HUES6 (cell line): ENCODE results near the gene TNN.
A peak's percentile ranks its signal among the peaks of the same experiment; 100 is the strongest.

Experiments used
- H3K27ac ChIP-seq: 2 replicates; pipeline ENCODE4 v1.7.0; 2013; ENCODE audit warnings: low read depth, mild to moderate bottlenecking, low read length, inconsistent platforms
- H3K27me3 ChIP-seq: 2 replicates; pipeline ENCODE4 v1.6.1; 2013; ENCODE audit warnings: low read length; ENCODE audit not compliant: control insufficient read depth, insufficient read depth
- H3K36me3 ChIP-seq: 2 replicates; pipeline ENCODE4 v1.6.1; 2013; ENCODE audit warnings: low read length; ENCODE audit not compliant: control insufficient read depth, insufficient read depth
- H3K4me1 ChIP-seq: 2 replicates; pipeline ENCODE4 v1.6.1; 2013; ENCODE audit warnings: low read length; ENCODE audit not compliant: control insufficient read depth, insufficient read depth
- H3K4me3 ChIP-seq: 2 replicates; pipeline ENCODE4 v1.5.1; 2013; ENCODE audit warnings: low read depth, low read length
- H3K9ac ChIP-seq: one replicate; pipeline ENCODE4 v1.6.1; 2013; ENCODE audit warnings: mild to moderate bottlenecking, low read length
- H3K9me3 ChIP-seq: 2 replicates; pipeline ENCODE4 v1.6.1; 2013; ENCODE audit warnings: low read depth, low read length; ENCODE audit not compliant: control insufficient read depth, insufficient read depth

TNN gene

GRCh38 chr1:175176246-175176645 is 108.6 kb downstream of the TNN start:
- H3K4me1 ChIP-seq: no peaks in the 10 kb centered on the region
- H3K4me3 ChIP-seq: no peak overlapping the region
- no peak overlapping the region for H3K9ac ChIP-seq
- H3K27me3 ChIP-seq: no peaks in the 10 kb centered on the region
- no peaks in the 10 kb centered on the region for H3K36me3 ChIP-seq
- H3K27ac ChIP-seq: no peak overlapping the region
- no peaks in the 10 kb centered on the region for H3K9me3 ChIP-seq

- Histone ChIP-seq H3K9me3 (no peaks in the 10 kb centered on the region), H3K4me3 (no peak overlapping the region), H3K4me1 (no peaks in the 10 kb centered on the region), H3K36me3 (no peaks in the 10 kb centered on the region), H3K27me3 (no peaks in the 10 kb centered on the region), H3K27ac (no peak overlapping the region), H3K9ac (no peak overlapping the region)
Observed at GRCh38 chr1:175178056-175178455, 110.4 kb downstream of the TNN start.

GRCh38 chr1:175178456-175178855 is 110.8 kb downstream of the TNN start:
- H3K4me3 ChIP-seq: no peak overlapping the region
- H3K36me3 ChIP-seq: no peaks in the 10 kb centered on the region
- 0 out of 2 replicates have a peak, but pooled peaks cover 2% of the 10 kb centered on the region for H3K4me1 ChIP-seq
- H3K27me3 ChIP-seq: no peaks in the 10 kb centered on the region
- no peak overlapping the region for H3K9ac ChIP-seq
- H3K27ac ChIP-seq: no peak overlapping the region
- no peaks in the 10 kb centered on the region for H3K9me3 ChIP-seq

DNA sequence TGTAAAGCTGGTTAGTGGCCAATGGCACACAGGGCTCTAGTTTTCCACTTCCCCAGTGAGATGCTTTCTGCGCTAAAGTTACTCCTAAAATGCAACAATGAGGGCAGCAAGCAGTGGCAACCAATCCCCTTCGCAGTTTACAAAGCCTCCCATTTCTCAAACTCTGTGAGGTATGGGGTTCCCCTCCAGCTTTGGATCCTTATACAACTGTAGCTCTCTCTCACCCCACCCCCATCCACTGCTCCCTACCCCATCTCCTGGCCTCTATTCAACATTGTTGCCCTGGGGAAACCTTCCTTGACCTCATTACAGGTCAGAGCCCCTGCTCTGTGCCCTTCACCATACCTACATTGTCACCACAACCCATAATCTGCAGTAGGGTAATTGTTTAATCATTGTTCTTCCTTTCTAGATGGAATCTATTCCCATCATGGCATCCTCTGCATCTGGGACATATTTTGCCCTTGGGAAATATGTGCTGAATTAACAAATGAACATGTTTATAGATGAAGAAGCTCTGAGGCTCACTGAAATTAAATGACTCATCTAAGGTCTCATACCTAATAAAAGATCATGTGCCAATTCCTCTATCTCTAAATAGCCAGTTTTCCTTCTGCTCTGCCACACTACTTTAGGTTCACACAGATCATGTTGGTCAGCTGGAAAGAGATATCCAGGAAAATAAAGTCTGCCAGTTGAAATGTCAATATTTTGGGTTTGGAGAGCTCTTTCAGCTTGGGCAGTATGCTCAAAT is 112.4 kb downstream of the TNN start:
- H3K27me3 ChIP-seq: no peaks in the 10 kb centered on the region

GRCh38 chr1:175182201-175182746 is 114.6 kb downstream of the TNN start:
- no peak overlapping the region for H3K4me3 ChIP-seq
- H3K9ac ChIP-seq: no peak overlapping the region
- no peaks in the 10 kb centered on the region for H3K9me3 ChIP-seq
- H3K27me3 ChIP-seq: no peaks in the 10 kb centered on the region
- no peaks in the 10 kb centered on the region for H3K36me3 ChIP-seq
- 0 out of 2 replicates have a peak, but pooled peaks cover 4% of the 10 kb centered on the region for H3K4me1 ChIP-seq
- H3K27ac ChIP-seq: no peak overlapping the region

More for the DNA sequence above, 112.4 kb downstream of the TNN start:
- H3K9ac ChIP-seq: no peak overlapping the region
- no peaks in the 10 kb centered on the region for H3K9me3 ChIP-seq
- no peak overlapping the region for H3K27ac ChIP-seq
- H3K36me3 ChIP-seq: no peaks in the 10 kb centered on the region
- no peak overlapping the region for H3K4me3 ChIP-seq
- 0 out of 2 replicates have a peak, but pooled peaks cover 4% of the 10 kb centered on the region for H3K4me1 ChIP-seq

- Histone ChIP-seq H3K36me3 (no peaks in the 10 kb centered on the region), H3K4me1 (0 out of 2 replicates have a peak, but pooled peaks cover 4% of the 10 kb centered on the region), H3K9me3 (no peaks in the 10 kb centered on the region), H3K27ac (no peak overlapping the region), H3K4me3 (no peak overlapping the region), H3K9ac (no peak overlapping the region), H3K27me3 (no peaks in the 10 kb centered on the region)
Observed at GRCh38 chr1:175183586-175183985, 116.0 kb downstream of the TNN start.

GRCh38 chr1:175185903-175186302 is 118.3 kb downstream of the TNN start:
- Histone ChIP-seq H3K27me3 (peaks cover 8% of the 10 kb centered on the region), H3K4me3 (no peak overlapping the region), H3K9me3 (no peaks in the 10 kb centered on the region), H3K27ac (no peak overlapping the region), H3K9ac (no peak overlapping the region), H3K4me1 (0 out of 2 replicates have a peak, but pooled peaks cover 4% of the 10 kb centered on the region), H3K36me3 (no peaks in the 10 kb centered on the region)

DNA sequence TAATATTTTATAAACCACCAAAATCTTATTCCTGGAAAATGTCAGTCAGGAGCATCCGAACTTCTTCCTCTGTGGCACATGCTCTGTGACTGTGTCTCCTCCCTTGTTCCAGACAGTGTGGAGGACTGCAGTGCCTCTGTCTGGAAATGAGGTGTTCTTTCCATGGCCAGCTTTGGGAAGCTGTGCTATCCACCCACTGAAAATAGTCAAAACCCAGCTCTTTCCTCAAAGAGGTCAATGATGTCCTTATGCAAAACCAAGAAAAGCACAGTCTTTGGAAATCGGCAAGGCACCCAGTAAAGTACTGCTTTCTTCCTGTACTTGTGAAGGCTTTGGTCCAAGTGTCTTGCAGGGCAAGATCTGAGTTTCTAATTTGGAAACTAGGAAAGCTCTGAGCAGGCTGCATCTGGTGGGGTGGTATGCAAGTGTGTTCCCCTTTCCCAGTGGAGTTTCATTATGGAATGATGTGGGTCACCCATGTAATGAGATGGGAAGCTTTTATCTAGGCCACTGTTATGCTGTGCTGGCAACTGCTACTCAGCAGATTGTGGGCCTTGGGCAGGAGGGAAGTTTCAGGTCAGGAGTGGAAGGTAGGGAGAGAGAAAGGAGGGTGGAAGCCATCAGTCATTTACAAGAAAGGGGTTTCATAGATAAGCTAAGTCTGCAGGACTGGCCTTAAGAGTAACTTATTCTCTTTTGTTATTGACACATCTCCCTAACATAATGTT is 119.0 kb downstream of the TNN start:
- Histone ChIP-seq H3K9ac (no peak overlapping the region), H3K4me3 (no peak overlapping the region), H3K27ac (no peak overlapping the region), H3K36me3 (no peaks in the 10 kb centered on the region), H3K4me1 (peaks cover 7% of the 10 kb centered on the region; the same call in 1 of the 2 replicates), H3K27me3 (peaks cover 15% of the 10 kb centered on the region), H3K9me3 (no peaks in the 10 kb centered on the region)

DNA sequence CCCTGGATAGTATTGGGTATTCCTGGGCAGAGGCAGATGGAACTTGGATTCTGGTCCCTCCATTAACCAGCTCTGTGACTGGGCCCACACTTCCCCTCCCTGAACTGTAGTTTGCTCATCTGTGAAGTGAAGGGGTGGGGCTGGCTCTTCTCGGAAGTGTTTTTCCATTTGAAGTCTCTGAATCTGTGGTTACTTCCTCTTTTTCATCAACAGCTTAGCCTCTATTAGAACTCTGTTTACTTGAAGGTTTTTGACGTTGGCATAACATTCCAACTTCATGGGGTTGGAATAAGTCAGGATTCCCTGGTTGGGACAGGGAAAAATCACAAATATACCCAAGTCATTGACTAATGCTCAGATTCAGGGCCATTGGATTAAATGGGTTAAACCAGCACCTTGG is 121.3 kb downstream of the TNN start:
- H3K9me3 ChIP-seq: no peaks in the 10 kb centered on the region
- H3K9ac ChIP-seq: no peak overlapping the region
- H3K4me1 ChIP-seq: peaks cover 6% of the 10 kb centered on the region
- no peak overlapping the region for H3K27ac ChIP-seq
- H3K4me3 ChIP-seq: no peak overlapping the region
- no peaks in the 10 kb centered on the region for H3K36me3 ChIP-seq
- peaks cover 33% of the 10 kb centered on the region for H3K27me3 ChIP-seq

GRCh38 chr1:175191659-175192058 is 124.0 kb downstream of the TNN start:
- H3K4me1 ChIP-seq: peaks cover 6% of the 10 kb centered on the region

DNA sequence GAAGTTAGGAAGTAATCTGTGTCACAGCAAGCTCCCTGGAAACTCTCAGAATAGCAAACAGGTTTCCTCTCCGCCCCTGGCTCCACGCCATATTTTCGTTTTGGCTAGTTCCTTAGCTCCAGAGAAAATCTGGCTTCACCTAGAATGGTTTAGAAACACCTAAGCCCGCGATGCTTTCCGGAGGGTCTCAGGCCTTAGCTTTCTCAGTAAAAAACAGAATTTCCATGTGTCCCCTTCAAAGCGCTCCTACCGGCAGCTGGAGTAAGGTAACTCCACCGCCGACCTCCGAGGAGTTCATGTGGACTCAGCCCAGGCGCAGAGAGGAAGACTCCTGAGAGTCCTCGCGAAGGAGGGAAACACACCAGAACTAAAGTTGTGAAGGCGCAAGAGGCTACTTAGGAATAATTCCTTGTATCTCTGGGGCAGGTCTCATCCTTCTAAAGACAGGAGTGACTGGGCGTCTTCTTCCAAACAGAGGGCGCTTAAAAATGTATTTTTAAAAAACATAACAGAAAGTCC is 124.5 kb downstream of the TNN start:
- peak overlapping the region; percentile 89 for H3K4me3 ChIP-seq
- H3K27ac ChIP-seq: no peak overlapping the region
- no peaks in the 10 kb centered on the region for H3K9me3 ChIP-seq
- H3K4me1 ChIP-seq: peaks cover 6% of the 10 kb centered on the region
- H3K36me3 ChIP-seq: no peaks in the 10 kb centered on the region
- peak overlapping the region; percentile 56 for H3K9ac ChIP-seq
- peaks cover 49% of the 10 kb centered on the region for H3K27me3 ChIP-seq

More at GRCh38 chr1:175191659-175192058, 124.0 kb downstream of the TNN start:
- no peak overlapping the region for H3K9ac ChIP-seq
- H3K36me3 ChIP-seq: no peaks in the 10 kb centered on the region
- peak overlapping the region; percentile 89 for H3K4me3 ChIP-seq
- no peak overlapping the region for H3K27ac ChIP-seq
- H3K9me3 ChIP-seq: no peaks in the 10 kb centered on the region
- H3K27me3 ChIP-seq: peaks cover 49% of the 10 kb centered on the region
